HepG2 (cell line): ENCODE measurements around the gene PPM1E. TPM values are rescaled to one million over a fixed set of nuclear protein-coding genes. Genes with fewer than 3 reads are reported as not detected.

ENCODE experiments used
- ATAC-seq: fragments of 200-7000 bp; cut with Tn5 transposase; 3 replicates; pipeline ENCODE4 v1.9.1; 2020; ENCODE audit warnings: mild to moderate bottlenecking, moderate library complexity
- BruUV-seq: library from RNA; stranded (reverse); fragments of 400-500 nt; replicated peaks from 2 replicates; lab custom pipeline; 2021; lab: Mats Ljungman, UMichigan
- CTCF ChIA-PET: fragments of 300-600 bp; formaldehyde crosslinking; extraction: SDS; loops from one replicate; lab custom pipeline; 2021; ENCODE audit warnings: low total read pairs, inconsistent platforms, low intra/inter-chr PET ratio; lab: Yijun Ruan, JAX
- POLR2A ChIA-PET: fragments of 350-600 bp; sonication (Branson Sonifier 250); formaldehyde crosslinking; loops from one replicate; lab custom pipeline; 2020; ENCODE audit warnings: antibody characterized with exemption, inconsistent platforms; lab: Yijun Ruan, JAX
- DNase-seq: peaks from one replicate; pipeline ENCODE4 v3.0.0-alpha.2; 2015; ENCODE audit warnings: low spot score
- FAIRE-seq: peaks from 3 replicates; lab custom pipeline; 2011; peaks lifted over from hg19 to GRCh38; lab: Jason Lieb, UNC
- H2AFZ ChIP-seq: one replicate; pipeline ENCODE4 v1.6.1; 2011; ENCODE audit warnings: low read length, inconsistent platforms
- H3K27ac ChIP-seq: fragments of 300-600 bp; 3 replicates; pipeline ENCODE4 v1.8.0; 2011; ENCODE audit warnings: mixed run types, mild to moderate bottlenecking, mixed read lengths, low read length, inconsistent platforms; ENCODE audit not compliant: insufficient read depth; ENCODE audit errors: extremely low read length
- H3K27me3 ChIP-seq, 2 experiments: fragments of 200-600 bp in 1 of 2; 2 replicates in 1 of 2; 3 replicates in 1 of 2; pipeline versions ENCODE4 v1.6.0 to v1.8.0; 2011; ENCODE audit warnings: low read length in 2 of 2, mild to moderate bottlenecking in 2 of 2, moderate library complexity in 2 of 2, inconsistent platforms in 1 of 2; ENCODE audit not compliant: insufficient read depth in 2 of 2, control insufficient read depth in 1 of 2
- H3K36me3 ChIP-seq, 2 experiments: fragments of 200-600 bp in 1 of 2; replicated peaks in 1 of 2; 2 replicates in 1 of 2; 3 replicates in 1 of 2; pipeline versions ENCODE4 v1.5.1 to v1.8.0; 2011; ENCODE audit warnings: low read length in 2 of 2, inconsistent platforms in 1 of 2; ENCODE audit not compliant: insufficient read depth in 2 of 2, control insufficient read depth in 1 of 2
- H3K4me1 ChIP-seq: 2 replicates; pipeline ENCODE4 v1.5.1; 2012; ENCODE audit warnings: low read length, inconsistent platforms; ENCODE audit not compliant: insufficient read depth
- H3K4me2 ChIP-seq: 2 replicates; pipeline ENCODE4 v1.6.0; 2011; ENCODE audit warnings: low read depth, low read length, inconsistent platforms
- H3K4me3 ChIP-seq, 3 experiments: fragments of 200-600 bp in 1 of 3; sonication (generic), shearing (Covaris generic) in 1 of 3; replicated peaks in 1 of 3; 2 replicates each; pipeline ENCODE4 v1.5.1; 2011 to 2016; ENCODE audit warnings: low read length in 3 of 3, inconsistent platforms in 2 of 3, low read depth in 2 of 3, mild to moderate bottlenecking in 2 of 3, control low read depth in 1 of 3, mixed read lengths in 1 of 3; ENCODE audit not compliant: insufficient read depth in 1 of 3
- H3K79me2 ChIP-seq: one replicate; pipeline ENCODE4 v1.6.1; 2011; ENCODE audit warnings: low read length, inconsistent platforms; ENCODE audit not compliant: insufficient read depth
- H3K9ac ChIP-seq: 2 replicates; pipeline ENCODE4 v1.6.0; 2011; ENCODE audit warnings: mild to moderate bottlenecking, low read depth, low read length, inconsistent platforms; ENCODE audit not compliant: insufficient read depth
- H3K9me3 ChIP-seq: 2 replicates; pipeline ENCODE4 v1.5.1; 2012; ENCODE audit warnings: mild to moderate bottlenecking, low read length
- H4K20me1 ChIP-seq: 2 replicates; pipeline ENCODE4 v1.6.0; 2011; ENCODE audit warnings: inconsistent platforms, mild to moderate bottlenecking, low read length, moderate library complexity; ENCODE audit not compliant: insufficient read depth
- AGO2 ChIP-seq: fragments of 200-400 bp; formaldehyde crosslinking; optimal IDR thresholded peaks from 2 replicates; pipeline ENCODE3; 2017; ENCODE audit warnings: mild to moderate bottlenecking, low read depth, low read length, moderate library complexity
- ETS1 ChIP-seq: sonication (generic); formaldehyde crosslinking; IDR thresholded peaks from 2 replicates; pipeline ENCODE4 v1.4.0; 2020; ENCODE audit warnings: missing genetic modification reagents
- FIP1L1 ChIP-seq: fragments of 200-400 bp; formaldehyde crosslinking; IDR thresholded peaks from 2 replicates; pipeline ENCODE4 v1.6.1; 2018; ENCODE audit warnings: low read depth, mild to moderate bottlenecking, low read length, moderate library complexity, borderline replicate concordance; ENCODE audit not compliant: insufficient read depth
- HNRNPL ChIP-seq: fragments of 200-400 bp; formaldehyde crosslinking; IDR thresholded peaks from 2 replicates; pipeline ENCODE4 v1.6.1; 2017; ENCODE audit warnings: mild to moderate bottlenecking, low read depth, low read length
- LBX2 ChIP-seq: sonication (generic); formaldehyde crosslinking; IDR thresholded peaks from 2 replicates; pipeline ENCODE4 v1.5.0; 2020; ENCODE audit warnings: missing genetic modification reagents, mild to moderate bottlenecking, borderline replicate concordance
- MXI1 ChIP-seq: IDR thresholded peaks from 3 replicates; pipeline ENCODE4 v1.6.1; 2012; ENCODE audit warnings: low read depth, low read length, inconsistent platforms, borderline replicate concordance
- MZF1 ChIP-seq: sonication (generic); formaldehyde crosslinking; IDR thresholded peaks from 2 replicates; pipeline ENCODE4 v1.8.1; 2023; ENCODE audit warnings: mild to moderate bottlenecking, missing genetic modification reagents, borderline replicate concordance
- NFRKB ChIP-seq: fragments of 450-650 bp; IDR thresholded peaks from 2 replicates; pipeline ENCODE4 v1.6.1; 2017
- POGZ ChIP-seq: sonication (generic); formaldehyde crosslinking; IDR thresholded peaks from 2 replicates; pipeline ENCODE4 v1.4.0; 2020; ENCODE audit warnings: mild to moderate bottlenecking, missing genetic modification reagents
- U2AF1 ChIP-seq: fragments of 200-400 bp; formaldehyde crosslinking; optimal IDR thresholded peaks from 2 replicates; pipeline ENCODE3; 2017; ENCODE audit warnings: mild to moderate bottlenecking, low read depth, low read length
- ZBTB1 ChIP-seq: sonication (generic); formaldehyde crosslinking; IDR thresholded peaks from 2 replicates; pipeline ENCODE4 v1.4.0; 2020; ENCODE audit warnings: missing genetic modification reagents, borderline replicate concordance
- ZNF232 ChIP-seq: sonication (generic); formaldehyde crosslinking; IDR thresholded peaks from 2 replicates; pipeline ENCODE4 v1.4.0; 2020; ENCODE audit warnings: missing genetic modification reagents, borderline replicate concordance
- ZNF282 ChIP-seq: fragments of 450-650 bp; IDR thresholded peaks from 2 replicates; pipeline ENCODE4 v1.6.1; 2018; ENCODE audit not compliant: partially characterized antibody
- ZNF501 ChIP-seq: sonication (generic); formaldehyde crosslinking; IDR thresholded peaks from 2 replicates; pipeline ENCODE4 v1.5.1; 2020; ENCODE audit warnings: mild to moderate bottlenecking, moderate library complexity, missing genetic modification reagents
- ZNF562 ChIP-seq: sonication (generic); formaldehyde crosslinking; IDR thresholded peaks from 2 replicates; pipeline ENCODE4 v1.8.0; 2022; ENCODE audit warnings: missing genetic modification reagents, borderline replicate concordance
- ZNF780A ChIP-seq: sonication (generic); formaldehyde crosslinking; IDR thresholded peaks from 2 replicates; pipeline ENCODE4 v1.8.0; 2022; ENCODE audit warnings: mild to moderate bottlenecking, missing genetic modification reagents, moderate library complexity
- ZNF800 ChIP-seq: sonication (generic); formaldehyde crosslinking; IDR thresholded peaks from 2 replicates; pipeline ENCODE4 v1.4.0; 2020; ENCODE audit warnings: missing genetic modification reagents
- ZNF839 ChIP-seq: sonication (generic); formaldehyde crosslinking; IDR thresholded peaks from 2 replicates; pipeline ENCODE4 v1.4.0; 2020; ENCODE audit warnings: missing genetic modification reagents, mild to moderate bottlenecking, borderline replicate concordance
- WGBS: methylation state at CpG from one replicate; pipeline ENCODE4 v1.1.6; 2017; ENCODE audit warnings: low lambda C conversion rate; 5-methylcytosine and 5-hydroxymethylcytosine counted together
- in situ Hi-C: cut with HindIII; loops from 2 replicates; pipeline ENCODE4 v1.10.0; 2017; ENCODE audit warnings: low pct_unique_long_range_greater_than_20kb; ENCODE audit not compliant: extremely low pct_ligation_motif_present
- intact Hi-C: fragments of 100-400 bp; cut with micrococcal nuclease; formaldehyde crosslinking; loops from one replicate; pipeline ENCODE4 v1.10.0; 2022; ENCODE audit not compliant: unreplicated experiment
- polyA plus RNA-seq, 8 experiments: library from polyadenylated mRNA; depleted of rRNA in 3 of 8; stranded (reverse) in 7 of 8; unstranded in 1 of 8; fragments of >200 nt; fragmentation: Illumina TruSeq in 4 of 8; extraction: Trizol in 4 of 8; gene quantifications; 2 replicates each; pipeline versions ENCODE4 v1.2.1 to v1.2.3, GENCODE V29; 2011 to 2016; ENCODE audit warnings: low read depth in 4 of 8, missing spikeins in 1 of 8, mixed read lengths in 1 of 8; ENCODE audit not compliant: insufficient read depth in 1 of 8
- total RNA-seq, 5 experiments: library from RNA; depleted of rRNA; stranded (reverse); fragments of >200 nt; fragmentation: Illumina TruSeq; extraction: Trizol; gene quantifications; 2 replicates each; pipeline ENCODE4 v1.2.3, GENCODE V29; 2016; ENCODE audit warnings: low read depth in 1 of 5

The PPM1E gene
- total and polyA plus RNA-seq, 2 of the 13 experiments (the other 11 are each of a cell fraction or from before 2014, with no cell fraction given): 0.15 TPM; not detected in 1

- CTCF ChIA-PET: no interaction called here
- in situ Hi-C loops: no loop called here
- H3K27me3 ChIP-seq: no peaks in the 10 kb centered on the region
- H3K9ac ChIP-seq: no peak overlapping the region
- BruUV-seq: no TSS peak
- no peaks in the 10 kb centered on the region for H3K36me3 ChIP-seq
- no peak overlapping the region for H3K27ac ChIP-seq
- no peaks in the 10 kb centered on the region for H3K4me1 ChIP-seq
- FAIRE-seq: no peak
- H4K20me1 ChIP-seq: no peaks in the 10 kb centered on the region
- H3K79me2 ChIP-seq: no peaks in the 10 kb centered on the region
- no peak overlapping the region for H3K4me2 ChIP-seq
- no peak overlapping the region for H3K4me3 ChIP-seq
- no peak for DNase-seq
- H2AFZ ChIP-seq: no peak overlapping the region
- POLR2A ChIA-PET: no interaction called here
- ATAC-seq: no peak
- no peaks in the 10 kb centered on the region for H3K9me3 ChIP-seq
- intact Hi-C loops: no loop called here
- TF ChIP-seq ZNF839 (CRISPR knock-in tag) (no peak), U2AF1 (no peak), POGZ (CRISPR knock-in tag) (no peak), ZNF780A (CRISPR knock-in tag) (no peak)
These were observed 58.1 kb downstream of the PPM1E start for GRCh38 chr17:58813712-58814111.

DNA sequence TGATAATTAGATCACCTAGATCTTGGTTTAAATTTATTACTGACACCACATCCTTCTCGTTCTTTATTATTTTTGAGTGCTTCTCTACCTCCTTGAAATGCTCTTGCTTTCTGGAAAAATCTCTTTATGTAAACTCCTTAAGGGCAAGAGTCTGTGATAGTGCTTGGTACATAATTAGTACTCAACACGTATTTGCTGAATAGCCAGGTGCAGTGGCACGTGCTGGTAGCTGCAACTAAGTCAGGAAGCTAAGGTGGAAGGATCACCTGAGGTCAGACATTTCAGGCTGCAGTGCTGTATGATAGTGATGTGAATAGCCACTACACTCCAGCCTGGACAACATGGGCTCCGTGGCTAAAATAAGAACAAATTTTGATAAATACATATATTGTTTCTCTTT, 63.0 kb downstream of the PPM1E start:
- in situ Hi-C loops (no loop called here), intact Hi-C loops (no loop called here)
- H3K27me3 ChIP-seq: no peaks in the 10 kb centered on the region
- H3K4me1 ChIP-seq: no peaks in the 10 kb centered on the region
- DNase-seq (no peak), ATAC-seq (no peak), FAIRE-seq (no peak)
- no peaks in the 10 kb centered on the region for H3K9me3 ChIP-seq
- no TSS peak for BruUV-seq
- no peak overlapping the region for H3K9ac ChIP-seq
- H3K4me3 ChIP-seq: no peak overlapping the region
- no peak overlapping the region for H3K27ac ChIP-seq
- no peak overlapping the region for H3K4me2 ChIP-seq
- ChIA-PET POLR2A (no interaction called here), CTCF (no interaction called here)
- H4K20me1 ChIP-seq: no peaks in the 10 kb centered on the region
- 12% methylated on average over 4 of the region's 4 CpGs for WGBS
- no peaks in the 10 kb centered on the region for H3K36me3 ChIP-seq
- no peak overlapping the region for H2AFZ ChIP-seq
- no peaks in the 10 kb centered on the region for H3K79me2 ChIP-seq
- TF ChIP-seq ZNF800 (CRISPR knock-in tag) (no peak), NFRKB (no peak), ZNF501 (no peak), ZBTB1 (CRISPR knock-in tag) (no peak), HNRNPL (no peak), FIP1L1 (no peak), ZNF562 (CRISPR knock-in tag) (no peak), ZNF282 (no peak), MZF1 (CRISPR knock-in tag) (no peak), ZNF232 (no peak), ETS1 (CRISPR knock-in tag) (no peak), MXI1 (no peak), LBX2 (no peak), AGO2 (no peak)
